Type B pancreatic cell (in vitro differentiated cells): ENCODE measurements around the gene PYGB. TPM values are rescaled to one million over a fixed set of nuclear protein-coding genes. Genes with fewer than 3 reads are reported as not detected.

Experiments used
- DNase-seq: peaks from one replicate; pipeline ENCODE4 v3.0.0; 2021; ENCODE audit warnings: mixed read lengths; ENCODE audit not compliant: unreplicated experiment; ENCODE audit errors: extremely low spot score
- H3K27ac Mint-ChIP-seq: 2 replicates; pipeline ENCODE4 v1.8.0; 2021; ENCODE audit warnings: mild to moderate bottlenecking, mixed read lengths
- H3K27me3 Mint-ChIP-seq: 2 replicates; pipeline ENCODE4 v1.8.0; 2021; ENCODE audit warnings: mixed read lengths
- H3K36me3 Mint-ChIP-seq: 2 replicates; pipeline ENCODE4 v1.8.0; 2021; ENCODE audit warnings: mixed read lengths
- H3K4me1 Mint-ChIP-seq: one replicate; pipeline ENCODE4 v1.8.0; 2021; ENCODE audit warnings: mixed read lengths; ENCODE audit not compliant: unreplicated experiment
- H3K4me3 Mint-ChIP-seq: 2 replicates; pipeline ENCODE4 v1.8.0; 2021; ENCODE audit warnings: mild to moderate bottlenecking, mixed read lengths
- H3K9me3 Mint-ChIP-seq: 2 replicates; pipeline ENCODE4 v1.8.0; 2021; ENCODE audit warnings: mixed read lengths
- total RNA-seq: library from RNA; stranded (reverse); gene quantifications from 2 replicates; pipeline ENCODE4 v1.2.1, GENCODE V29; 2021; ENCODE audit warnings: low replicate concordance
- TF ChIP-seq, protein P1 (sequence below): fragments of 200-600 bp; sonication (generic); conservative IDR thresholded peaks from 2 replicates; pipeline ENCODE4 v1.5.0; 2021; ENCODE audit warnings: antibody characterized with exemption, mild to moderate bottlenecking

PYGB gene
- total RNA-seq, 1 donor from 2014 or later: 52.2 TPM

DNA sequence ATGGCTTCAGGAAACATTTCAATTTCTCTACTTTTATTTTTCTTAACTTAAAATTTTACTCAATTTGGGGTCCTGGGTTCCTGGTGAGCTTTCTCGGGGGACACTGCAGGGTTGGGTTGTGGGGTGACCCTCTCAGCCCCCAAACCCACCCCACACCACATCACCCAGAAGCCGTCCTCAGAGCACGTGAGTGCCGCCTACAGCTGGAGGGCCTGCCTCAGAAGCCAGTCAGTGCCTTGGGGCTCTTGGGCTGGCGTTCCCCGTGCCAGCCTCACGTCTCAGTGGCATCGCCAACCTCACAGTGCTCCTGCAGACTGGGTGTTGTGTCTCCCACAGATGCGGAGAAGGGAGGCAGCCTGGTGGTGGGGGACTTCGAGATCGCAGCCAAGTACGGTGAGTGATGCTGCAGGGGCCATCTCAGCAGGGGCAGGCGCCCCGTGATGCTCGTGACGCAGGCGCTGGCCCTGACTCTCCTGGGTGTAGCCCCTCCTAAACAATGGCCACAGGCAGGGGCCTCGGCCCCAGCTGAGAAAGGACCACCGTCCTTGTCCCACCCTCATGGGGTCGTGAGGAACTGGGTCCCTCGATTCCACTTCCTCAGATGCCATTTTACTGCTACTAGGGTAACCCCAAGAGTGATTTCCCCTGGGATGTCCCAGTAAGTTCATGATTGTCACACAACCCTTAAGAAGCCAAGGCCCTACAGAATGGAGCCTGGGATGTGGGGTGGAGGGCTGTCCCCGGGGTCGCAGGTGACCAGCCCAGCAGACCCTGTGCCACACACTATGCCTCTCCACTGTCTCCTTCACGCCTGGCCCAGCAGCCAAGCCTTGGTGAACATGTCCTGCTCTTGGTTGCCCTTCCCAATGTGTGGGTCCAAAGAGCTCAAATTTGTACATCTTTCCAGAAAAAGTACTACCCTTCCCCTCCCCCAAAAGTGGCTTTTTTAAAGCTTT is 23.8 kb upstream of the PYGB start:
- H3K9me3 Mint-ChIP-seq: no peaks in the 10 kb centered on the region

GRCh38 chr20:25224941-25225340 is 22.9 kb upstream of the PYGB start:
- DNase-seq: no peak
- no peak overlapping the region for H3K4me3 Mint-ChIP-seq
- peaks cover 17% of the 10 kb centered on the region for H3K4me1 Mint-ChIP-seq
- no peaks in the 10 kb centered on the region for H3K27me3 Mint-ChIP-seq
- no peaks in the 10 kb centered on the region for H3K9me3 Mint-ChIP-seq
- TF ChIP-seq, protein P1, sequence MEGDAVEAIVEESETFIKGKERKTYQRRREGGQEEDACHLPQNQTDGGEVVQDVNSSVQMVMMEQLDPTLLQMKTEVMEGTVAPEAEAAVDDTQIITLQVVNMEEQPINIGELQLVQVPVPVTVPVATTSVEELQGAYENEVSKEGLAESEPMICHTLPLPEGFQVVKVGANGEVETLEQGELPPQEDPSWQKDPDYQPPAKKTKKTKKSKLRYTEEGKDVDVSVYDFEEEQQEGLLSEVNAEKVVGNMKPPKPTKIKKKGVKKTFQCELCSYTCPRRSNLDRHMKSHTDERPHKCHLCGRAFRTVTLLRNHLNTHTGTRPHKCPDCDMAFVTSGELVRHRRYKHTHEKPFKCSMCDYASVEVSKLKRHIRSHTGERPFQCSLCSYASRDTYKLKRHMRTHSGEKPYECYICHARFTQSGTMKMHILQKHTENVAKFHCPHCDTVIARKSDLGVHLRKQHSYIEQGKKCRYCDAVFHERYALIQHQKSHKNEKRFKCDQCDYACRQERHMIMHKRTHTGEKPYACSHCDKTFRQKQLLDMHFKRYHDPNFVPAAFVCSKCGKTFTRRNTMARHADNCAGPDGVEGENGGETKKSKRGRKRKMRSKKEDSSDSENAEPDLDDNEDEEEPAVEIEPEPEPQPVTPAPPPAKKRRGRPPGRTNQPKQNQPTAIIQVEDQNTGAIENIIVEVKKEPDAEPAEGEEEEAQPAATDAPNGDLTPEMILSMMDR: no peak
- no peak overlapping the region for H3K27ac Mint-ChIP-seq
- no peaks in the 10 kb centered on the region for H3K36me3 Mint-ChIP-seq

More for the DNA sequence above, 23.8 kb upstream of the PYGB start:
- peaks cover 16% of the 10 kb centered on the region for H3K4me1 Mint-ChIP-seq
- no peak overlapping the region for H3K4me3 Mint-ChIP-seq
- TF ChIP-seq, protein P1: no peak
- no peak overlapping the region for H3K27ac Mint-ChIP-seq
- no peak for DNase-seq
- H3K36me3 Mint-ChIP-seq: no peaks in the 10 kb centered on the region
- H3K27me3 Mint-ChIP-seq: no peaks in the 10 kb centered on the region

DNA sequence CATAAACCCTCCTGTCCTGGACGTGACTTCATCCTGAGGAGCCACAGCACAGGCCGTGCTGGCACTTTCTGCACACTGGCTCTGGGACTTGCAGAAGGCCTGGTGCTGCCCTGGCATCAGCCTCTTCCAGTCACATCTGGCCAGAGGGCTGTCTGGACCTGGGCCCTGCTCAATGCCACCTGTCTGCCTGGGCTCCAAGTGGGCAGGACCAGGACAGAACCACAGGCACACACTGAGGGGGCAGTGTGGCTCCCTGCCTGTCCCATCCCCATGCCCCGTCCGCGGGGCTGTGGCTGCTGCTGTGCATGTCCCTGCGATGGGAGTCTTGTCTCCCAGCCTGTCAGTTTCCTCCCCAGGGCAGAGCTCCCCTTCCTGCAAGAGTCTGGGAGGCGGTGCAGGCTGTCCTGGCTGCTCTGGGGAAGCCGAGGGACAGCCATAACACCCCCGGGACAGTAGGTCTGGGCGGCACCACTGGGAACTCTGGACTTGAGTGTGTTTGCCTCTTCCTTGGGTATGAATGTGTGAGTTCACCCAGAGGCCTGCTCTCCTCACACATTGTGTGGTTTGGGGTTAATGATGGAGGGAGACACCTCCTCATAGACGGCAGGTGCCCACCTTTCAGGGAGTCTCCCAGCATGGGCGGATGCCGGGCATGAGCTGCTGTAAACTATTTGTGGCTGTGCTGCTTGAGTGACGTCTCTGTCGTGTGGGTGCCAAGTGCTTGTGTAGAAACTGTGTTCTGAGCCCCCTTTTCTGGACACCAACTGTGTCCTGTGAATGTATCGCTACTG is 22.0 kb upstream of the PYGB start:
- no peak overlapping the region for H3K27ac Mint-ChIP-seq
- no peaks in the 10 kb centered on the region for H3K27me3 Mint-ChIP-seq
- H3K36me3 Mint-ChIP-seq: no peaks in the 10 kb centered on the region
- no peak overlapping the region for H3K4me3 Mint-ChIP-seq
- TF ChIP-seq, protein P1: no peak
- H3K9me3 Mint-ChIP-seq: no peaks in the 10 kb centered on the region
- no peak for DNase-seq
- peaks cover 22% of the 10 kb centered on the region for H3K4me1 Mint-ChIP-seq

- no peak for DNase-seq
- Mint-ChIP-seq H3K9me3 (no peaks in the 10 kb centered on the region), H3K4me3 (no peak overlapping the region), H3K36me3 (no peaks in the 10 kb centered on the region), H3K27me3 (no peaks in the 10 kb centered on the region), H3K27ac (no peak overlapping the region), H3K4me1 (peaks cover 20% of the 10 kb centered on the region)
- TF ChIP-seq, protein P1: no peak
Observed at GRCh38 chr20:25226433-25227316, 21.2 kb upstream of the PYGB start.

- no peak for DNase-seq
- TF ChIP-seq, protein P1: no peak
- no peaks in the 10 kb centered on the region for H3K27me3 Mint-ChIP-seq
- no peak overlapping the region for H3K27ac Mint-ChIP-seq
- peaks cover 17% of the 10 kb centered on the region for H3K4me1 Mint-ChIP-seq
- no peaks in the 10 kb centered on the region for H3K9me3 Mint-ChIP-seq
- H3K4me3 Mint-ChIP-seq: no peak overlapping the region
- no peaks in the 10 kb centered on the region for H3K36me3 Mint-ChIP-seq
Observed at GRCh38 chr20:25227317-25227831, 20.5 kb upstream of the PYGB start.
